ENCODE data around the gene FAM240A.

The FAM240A gene

DNA sequence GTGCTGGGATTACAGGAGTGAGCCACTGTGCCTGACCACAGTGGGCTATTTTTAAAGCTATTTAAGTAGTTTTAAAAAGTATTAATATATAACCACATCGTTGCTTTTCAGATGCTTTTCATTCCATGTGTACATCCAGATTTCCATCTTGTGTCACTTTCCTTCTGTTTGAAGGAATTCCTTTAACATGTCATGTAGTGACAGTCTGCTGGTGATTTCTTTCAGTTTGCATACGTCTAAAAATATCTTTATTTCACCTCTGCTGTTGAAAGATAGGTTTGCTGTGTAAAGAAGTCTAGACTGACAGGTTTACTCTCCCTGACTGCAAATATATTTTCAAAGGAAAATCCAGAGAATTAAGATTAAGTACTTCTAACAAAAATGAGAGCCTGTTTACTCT, 12.2 kb downstream of the FAM240A start:
- Histone ChIP-seq H3K4me3 (ENCODE audit: severe bottlenecking) (no peak overlapping the region), H3K27me3 (ENCODE audit: insufficient read depth, poor library complexity, severe bottlenecking) (peaks cover 4% of the 10 kb centered on the region), H3K27ac (ENCODE audit: poor library complexity, severe bottlenecking) (no peak overlapping the region), H3K9me3 (ENCODE audit: severe bottlenecking) (no peaks in the 10 kb centered on the region), H3K4me1 (ENCODE audit: insufficient read depth, poor library complexity, severe bottlenecking) (no peaks in the 10 kb centered on the region), H3K36me3 (ENCODE audit: low read depth) (no peaks in the 10 kb centered on the region)
- ATAC-seq (ENCODE audit: low read depth) = no peak
- no peak for DNase-seq (ENCODE audit: low spot score)
- TF ChIP-seq, protein P1, sequence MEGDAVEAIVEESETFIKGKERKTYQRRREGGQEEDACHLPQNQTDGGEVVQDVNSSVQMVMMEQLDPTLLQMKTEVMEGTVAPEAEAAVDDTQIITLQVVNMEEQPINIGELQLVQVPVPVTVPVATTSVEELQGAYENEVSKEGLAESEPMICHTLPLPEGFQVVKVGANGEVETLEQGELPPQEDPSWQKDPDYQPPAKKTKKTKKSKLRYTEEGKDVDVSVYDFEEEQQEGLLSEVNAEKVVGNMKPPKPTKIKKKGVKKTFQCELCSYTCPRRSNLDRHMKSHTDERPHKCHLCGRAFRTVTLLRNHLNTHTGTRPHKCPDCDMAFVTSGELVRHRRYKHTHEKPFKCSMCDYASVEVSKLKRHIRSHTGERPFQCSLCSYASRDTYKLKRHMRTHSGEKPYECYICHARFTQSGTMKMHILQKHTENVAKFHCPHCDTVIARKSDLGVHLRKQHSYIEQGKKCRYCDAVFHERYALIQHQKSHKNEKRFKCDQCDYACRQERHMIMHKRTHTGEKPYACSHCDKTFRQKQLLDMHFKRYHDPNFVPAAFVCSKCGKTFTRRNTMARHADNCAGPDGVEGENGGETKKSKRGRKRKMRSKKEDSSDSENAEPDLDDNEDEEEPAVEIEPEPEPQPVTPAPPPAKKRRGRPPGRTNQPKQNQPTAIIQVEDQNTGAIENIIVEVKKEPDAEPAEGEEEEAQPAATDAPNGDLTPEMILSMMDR (IDR thresholded peaks at IDR 0.05; ENCODE audit: poor library complexity, severe bottlenecking) = no peak

DNA sequence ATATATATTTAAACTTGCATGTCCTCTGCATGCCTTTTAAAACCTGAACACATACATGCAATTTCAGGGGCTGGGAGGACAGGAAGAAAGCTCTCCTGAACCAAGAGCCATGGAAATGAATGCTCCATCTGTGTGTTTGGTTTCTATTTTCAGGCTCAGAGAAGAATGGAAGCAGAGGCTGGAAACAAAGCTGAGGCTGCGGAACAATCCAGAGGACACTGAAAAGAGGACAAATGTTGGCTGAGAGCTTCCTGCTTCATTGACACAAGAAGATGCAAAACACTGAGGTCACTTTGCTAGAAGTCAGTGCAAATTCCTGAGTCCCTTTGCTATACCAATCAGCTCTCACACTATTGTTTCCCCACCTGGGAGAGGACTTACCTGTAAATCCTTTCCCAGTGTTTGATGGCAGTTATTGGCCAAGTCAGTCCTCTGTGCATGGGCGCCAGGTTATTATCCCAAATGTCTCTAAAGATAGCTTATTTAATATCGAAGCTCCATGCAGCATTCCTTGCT, 12.7 kb downstream of the FAM240A start:
- DNase-seq (ENCODE audit: low spot score) (no peak), ATAC-seq (ENCODE audit: low read depth) (no peak)
- H3K4me3 ChIP-seq (ENCODE audit: severe bottlenecking) = no peak overlapping the region
- H3K27ac ChIP-seq (ENCODE audit: poor library complexity, severe bottlenecking) = no peak overlapping the region
- no peaks in the 10 kb centered on the region for H3K4me1 ChIP-seq (ENCODE audit: insufficient read depth, poor library complexity, severe bottlenecking)
- no peaks in the 10 kb centered on the region for H3K9me3 ChIP-seq (ENCODE audit: severe bottlenecking)
- H3K27me3 ChIP-seq (ENCODE audit: insufficient read depth, poor library complexity, severe bottlenecking) = peaks cover 4% of the 10 kb centered on the region
- TF ChIP-seq, protein P1 (IDR thresholded peaks at IDR 0.05; ENCODE audit: poor library complexity, severe bottlenecking) = no peak
- no peaks in the 10 kb centered on the region for H3K36me3 ChIP-seq (ENCODE audit: low read depth)

DNA sequence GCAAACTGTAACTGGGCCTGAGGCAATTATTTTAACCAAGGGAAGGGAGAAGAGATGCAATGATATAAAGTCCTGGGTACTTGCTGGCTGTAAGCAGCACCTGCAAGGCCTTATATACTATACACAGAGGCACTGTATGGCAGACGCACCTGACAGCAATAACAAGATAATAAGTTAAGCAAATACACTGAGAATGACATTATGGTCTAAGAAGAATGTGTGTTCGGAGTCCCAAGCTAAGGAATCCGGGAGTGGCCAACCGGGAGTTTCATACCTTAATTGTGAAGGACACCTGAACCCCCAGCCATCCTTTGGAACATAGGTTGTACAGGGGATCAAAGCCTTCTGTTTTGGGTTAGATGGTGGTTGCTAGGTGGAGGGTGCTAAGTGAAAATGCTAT, 13.7 kb downstream of the FAM240A start:
- Histone ChIP-seq H3K27me3 (ENCODE audit: insufficient read depth, poor library complexity, severe bottlenecking) (peaks cover 4% of the 10 kb centered on the region), H3K27ac (ENCODE audit: poor library complexity, severe bottlenecking) (no peak overlapping the region), H3K36me3 (ENCODE audit: low read depth) (no peaks in the 10 kb centered on the region), H3K9me3 (ENCODE audit: severe bottlenecking) (no peaks in the 10 kb centered on the region), H3K4me3 (ENCODE audit: severe bottlenecking) (no peak overlapping the region), H3K4me1 (ENCODE audit: insufficient read depth, poor library complexity, severe bottlenecking) (no peaks in the 10 kb centered on the region)
- ATAC-seq (ENCODE audit: low read depth) (no peak), DNase-seq (ENCODE audit: low spot score) (no peak)
- TF ChIP-seq, protein P1 (IDR thresholded peaks at IDR 0.05; ENCODE audit: poor library complexity, severe bottlenecking) = no peak

DNA sequence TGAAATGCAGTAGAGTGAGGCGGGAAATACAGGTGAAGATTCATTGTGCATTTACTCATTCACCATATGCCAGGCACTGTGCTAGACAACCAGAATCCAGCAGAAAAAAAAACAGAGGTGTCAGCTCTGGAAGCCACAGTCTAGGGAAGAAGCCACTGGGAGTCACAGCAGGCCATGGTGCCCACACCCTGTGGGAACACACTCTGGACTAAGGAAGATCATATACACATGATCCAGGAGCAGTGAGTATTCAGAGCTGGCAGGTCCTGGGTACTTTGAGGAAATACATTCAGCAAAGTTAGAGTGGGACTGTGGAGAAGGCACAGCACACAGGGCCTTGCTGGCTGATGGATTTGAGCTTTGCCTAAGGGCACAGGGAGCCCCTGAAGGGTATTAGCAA, 14.8 kb downstream of the FAM240A start:
- TF ChIP-seq, protein P1 (IDR thresholded peaks at IDR 0.05; ENCODE audit: poor library complexity, severe bottlenecking) = no peak

DNA sequence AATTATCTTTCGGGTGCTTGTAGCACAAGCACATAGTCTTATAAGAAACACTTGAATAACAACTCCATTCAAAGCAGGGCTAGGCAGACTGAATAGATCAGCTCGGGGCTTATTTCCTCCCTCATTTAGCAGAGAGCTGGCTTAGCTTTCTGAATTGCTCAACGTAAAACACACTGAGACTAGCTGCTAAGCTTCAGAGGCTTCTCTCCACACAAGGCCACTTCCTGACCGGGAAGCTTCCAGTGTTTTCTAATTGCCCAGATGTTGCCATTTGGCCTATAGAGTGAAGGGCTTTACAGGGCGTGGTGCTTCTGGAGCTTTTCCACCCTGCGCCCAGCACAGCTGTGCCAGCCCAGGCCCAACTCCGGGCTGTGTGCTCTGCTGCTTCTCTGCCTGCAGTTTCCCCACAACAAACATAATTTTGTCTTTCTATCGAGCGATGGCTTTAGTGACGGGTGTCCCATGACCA, 16.6 kb downstream of the FAM240A start:
- no peak overlapping the region for H3K4me3 ChIP-seq (ENCODE audit: severe bottlenecking)
- ATAC-seq (ENCODE audit: low read depth) (no peak), DNase-seq (ENCODE audit: low spot score) (no peak)
- no peaks in the 10 kb centered on the region for H3K27me3 ChIP-seq (ENCODE audit: insufficient read depth, poor library complexity, severe bottlenecking)
- no peaks in the 10 kb centered on the region for H3K36me3 ChIP-seq (ENCODE audit: low read depth)
- no peaks in the 10 kb centered on the region for H3K9me3 ChIP-seq (ENCODE audit: severe bottlenecking)
- no peak overlapping the region for H3K27ac ChIP-seq (ENCODE audit: poor library complexity, severe bottlenecking)
- TF ChIP-seq, protein P1 (IDR thresholded peaks at IDR 0.05; ENCODE audit: poor library complexity, severe bottlenecking) = no peak
- no peaks in the 10 kb centered on the region for H3K4me1 ChIP-seq (ENCODE audit: insufficient read depth, poor library complexity, severe bottlenecking)

More for the DNA sequence above, 14.8 kb downstream of the FAM240A start:
- Histone ChIP-seq H3K36me3 (ENCODE audit: low read depth) (no peaks in the 10 kb centered on the region), H3K4me3 (ENCODE audit: severe bottlenecking) (no peak overlapping the region), H3K27me3 (ENCODE audit: insufficient read depth, poor library complexity, severe bottlenecking) (peaks cover 4% of the 10 kb centered on the region), H3K9me3 (ENCODE audit: severe bottlenecking) (no peaks in the 10 kb centered on the region), H3K4me1 (ENCODE audit: insufficient read depth, poor library complexity, severe bottlenecking) (no peaks in the 10 kb centered on the region), H3K27ac (ENCODE audit: poor library complexity, severe bottlenecking) (no peak overlapping the region)
- no peak for ATAC-seq (ENCODE audit: low read depth)
- no peak for DNase-seq (ENCODE audit: low spot score)

Data from RWPE2 (cell line).